Glomerular visceral epithelial cell (primary cell): ENCODE data around the gene NDUFAF8.

Source experiments
- DNase-seq: peaks from one replicate; pipeline ENCODE4 v3.0.0-alpha.2; 2016; ENCODE audit errors: extremely low spot score

The NDUFAF8 gene

GRCh38 chr17:81273698-81274470, 34.8 kb downstream of the NDUFAF8 start:
- DNase-seq, result no peak

- DNase-seq, result no peak
Observed at GRCh38 chr17:81274471-81274855, 35.3 kb downstream of the NDUFAF8 start.

GRCh38 chr17:81276781-81277180, 37.7 kb downstream of the NDUFAF8 start:
- DNase-seq, result no peak

GRCh38 chr17:81277421-81277820, 38.3 kb downstream of the NDUFAF8 start:
- no peak for DNase-seq

GRCh38 chr17:81277946-81278693, 39.0 kb downstream of the NDUFAF8 start:
- DNase-seq, result no peak

- DNase-seq, result no peak
Observed at GRCh38 chr17:81278831-81279230, 39.7 kb downstream of the NDUFAF8 start.

GRCh38 chr17:81279278-81280275, 40.5 kb downstream of the NDUFAF8 start:
- DNase-seq, result no peak

- DNase-seq, result no peak
Observed at GRCh38 chr17:81280571-81280970, 41.5 kb downstream of the NDUFAF8 start.

- no peak for DNase-seq
Observed at GRCh38 chr17:81282141-81282540, 43.0 kb downstream of the NDUFAF8 start.

- DNase-seq, result no peak
Observed at GRCh38 chr17:81282876-81283275, 43.8 kb downstream of the NDUFAF8 start.

GRCh38 chr17:81285179-81285878, 46.2 kb downstream of the NDUFAF8 start:
- no peak for DNase-seq

- DNase-seq, result no peak
Observed at GRCh38 chr17:81285894-81286293, 46.8 kb downstream of the NDUFAF8 start.

GRCh38 chr17:81286491-81287145, 47.5 kb downstream of the NDUFAF8 start:
- no peak for DNase-seq

- DNase-seq, result no peak
Observed at GRCh38 chr17:81287152-81287551, 48.0 kb downstream of the NDUFAF8 start.

- no peak for DNase-seq
Observed at GRCh38 chr17:81287741-81288430, 48.8 kb downstream of the NDUFAF8 start.

- no peak for DNase-seq
Observed at GRCh38 chr17:81288715-81289114, 49.6 kb downstream of the NDUFAF8 start.

GRCh38 chr17:81289627-81290026, 50.5 kb downstream of the NDUFAF8 start:
- no peak for DNase-seq

GRCh38 chr17:81290230-81290629, 51.1 kb downstream of the NDUFAF8 start:
- no peak for DNase-seq
